Smooth muscle cell (in vitro differentiated cells): ENCODE data around the gene SSBP2. TPM values are rescaled to one million over a fixed set of nuclear protein-coding genes. Genes with fewer than 3 reads are reported as not detected.

ENCODE experiments used
- DNase-seq: peaks from one replicate; lab custom pipeline; 2025; ENCODE audit not compliant: unreplicated experiment; lab: John Stamatoyannopoulos, UW
- H2AFZ ChIP-seq: fragments of 200-600 bp; sonication (generic); 2 replicates; pipeline ENCODE4 v1.6.0; 2016; ENCODE audit warnings: antibody characterized with exemption, low read depth, mild to moderate bottlenecking
- H3F3A ChIP-seq: fragments of 200-600 bp; sonication (generic); 2 replicates; pipeline ENCODE4 v1.6.0; 2017; ENCODE audit warnings: antibody characterized with exemption, low read depth
- H3K27ac ChIP-seq: fragments of 200-600 bp; sonication (generic); 2 replicates; pipeline ENCODE4 v1.5.1; 2016; ENCODE audit warnings: low read depth, mild to moderate bottlenecking
- H3K27me3 ChIP-seq: fragments of 200-600 bp; sonication (generic); 2 replicates; pipeline ENCODE4 v1.6.1; 2016; ENCODE audit warnings: low read depth, mild to moderate bottlenecking
- H3K36me3 ChIP-seq: fragments of 200-600 bp; sonication (generic); 2 replicates; pipeline ENCODE4 v1.5.1; 2016; ENCODE audit warnings: low read depth
- H3K4me1 ChIP-seq: fragments of 200-600 bp; sonication (generic); 2 replicates; pipeline ENCODE4 v1.5.1; 2016; ENCODE audit warnings: low read depth
- H3K4me2 ChIP-seq: fragments of 200-600 bp; sonication (generic); 2 replicates; pipeline ENCODE4 v1.6.0; 2016; ENCODE audit warnings: mild to moderate bottlenecking
- H3K4me3 ChIP-seq: fragments of 200-600 bp; sonication (generic); 2 replicates; pipeline ENCODE4 v1.5.1; 2016; ENCODE audit warnings: mild to moderate bottlenecking
- H3K79me2 ChIP-seq: fragments of 200-600 bp; sonication (generic); 2 replicates; pipeline ENCODE4 v1.6.0; 2016; ENCODE audit warnings: low read depth, mild to moderate bottlenecking
- H3K9ac ChIP-seq: fragments of 200-600 bp; sonication (generic); 2 replicates; pipeline ENCODE4 v1.6.0; 2016; ENCODE audit warnings: low read depth
- H3K9me3 ChIP-seq: fragments of 200-600 bp; sonication (generic); replicated peaks from 2 replicates; pipeline ENCODE4 v1.5.1; 2016; ENCODE audit warnings: low read depth
- H4K20me1 ChIP-seq: fragments of 200-600 bp; sonication (generic); 2 replicates; pipeline ENCODE4 v1.6.0; 2016; ENCODE audit warnings: low read depth
- WGBS: methylation state at CpG from one replicate; pipeline ENCODE4 v1.1.7; 2016; ENCODE audit warnings: low lambda C conversion rate; 5-methylcytosine and 5-hydroxymethylcytosine counted together
- polyA plus RNA-seq: library from polyadenylated mRNA; unstranded; fragments of >200 nt; fragmentation: Nextera tagmentation; extraction: Ambion mirVana; gene quantifications from 2 replicates; pipeline ENCODE4 v1.2.1, GENCODE V29; 2016
- total RNA-seq: library from RNA; depleted of rRNA; stranded (reverse); fragments of >200 nt; gene quantifications from 2 replicates; pipeline ENCODE4 v1.2.3, GENCODE V29; 2014
- TF ChIP-seq, protein P1 (sequence below): fragments of 200-600 bp; sonication (generic); IDR thresholded peaks from 2 replicates; pipeline ENCODE4 v1.5.1; 2017; ENCODE audit warnings: borderline replicate concordance, mild to moderate bottlenecking, antibody characterized with exemption; ENCODE audit not compliant: insufficient read depth, poor library complexity, severe bottlenecking

Gene SSBP2
- total and polyA plus RNA-seq, 2 experiments from 2014 or later = 44.0 to 48.0 TPM

DNA sequence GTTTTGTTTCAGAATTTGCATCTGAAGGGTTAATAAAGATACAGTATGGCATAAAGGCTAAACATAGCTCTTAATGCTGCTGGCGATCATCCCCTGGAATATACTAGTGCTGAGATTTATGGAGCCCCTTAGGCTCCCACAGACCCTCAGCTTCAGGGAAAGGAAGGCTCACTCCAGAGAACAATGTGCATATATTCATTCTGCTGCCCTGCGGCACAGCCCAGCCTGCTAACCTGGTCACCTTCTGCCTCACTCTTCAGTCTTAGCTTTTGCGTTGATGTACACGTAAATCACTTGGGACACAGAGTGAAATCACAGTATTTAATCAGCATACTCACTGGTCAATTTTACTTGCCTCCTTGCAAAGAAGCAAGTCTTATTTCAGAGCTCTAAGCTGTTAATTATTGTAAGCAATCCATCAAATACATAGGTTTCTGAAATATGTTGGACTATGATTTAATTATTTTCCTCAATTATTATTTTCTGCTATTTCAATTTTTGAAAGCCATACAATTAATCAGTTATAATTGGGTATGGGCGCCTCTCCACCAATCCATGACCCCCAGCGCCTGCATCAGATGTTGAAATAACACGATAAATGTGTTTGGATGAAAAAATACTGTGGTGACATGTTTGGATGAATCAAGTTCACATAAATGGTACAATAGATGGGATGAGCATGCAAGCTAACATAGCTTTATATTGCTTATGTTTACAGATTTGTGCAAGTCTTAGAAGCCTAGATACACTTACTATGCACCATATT lies 345.6 kb downstream of the SSBP2 start:
- H3K4me1 ChIP-seq = no peaks in the 10 kb centered on the region
- H3K79me2 ChIP-seq = no peaks in the 10 kb centered on the region
- H4K20me1 ChIP-seq = no peaks in the 10 kb centered on the region
- H3K27me3 ChIP-seq = no peaks in the 10 kb centered on the region
- H3K4me3 ChIP-seq = no peak overlapping the region
- H3K9me3 ChIP-seq = no peaks in the 10 kb centered on the region
- H2AFZ ChIP-seq = no peak overlapping the region
- H3K27ac ChIP-seq = no peak overlapping the region
- TF ChIP-seq, protein P1, sequence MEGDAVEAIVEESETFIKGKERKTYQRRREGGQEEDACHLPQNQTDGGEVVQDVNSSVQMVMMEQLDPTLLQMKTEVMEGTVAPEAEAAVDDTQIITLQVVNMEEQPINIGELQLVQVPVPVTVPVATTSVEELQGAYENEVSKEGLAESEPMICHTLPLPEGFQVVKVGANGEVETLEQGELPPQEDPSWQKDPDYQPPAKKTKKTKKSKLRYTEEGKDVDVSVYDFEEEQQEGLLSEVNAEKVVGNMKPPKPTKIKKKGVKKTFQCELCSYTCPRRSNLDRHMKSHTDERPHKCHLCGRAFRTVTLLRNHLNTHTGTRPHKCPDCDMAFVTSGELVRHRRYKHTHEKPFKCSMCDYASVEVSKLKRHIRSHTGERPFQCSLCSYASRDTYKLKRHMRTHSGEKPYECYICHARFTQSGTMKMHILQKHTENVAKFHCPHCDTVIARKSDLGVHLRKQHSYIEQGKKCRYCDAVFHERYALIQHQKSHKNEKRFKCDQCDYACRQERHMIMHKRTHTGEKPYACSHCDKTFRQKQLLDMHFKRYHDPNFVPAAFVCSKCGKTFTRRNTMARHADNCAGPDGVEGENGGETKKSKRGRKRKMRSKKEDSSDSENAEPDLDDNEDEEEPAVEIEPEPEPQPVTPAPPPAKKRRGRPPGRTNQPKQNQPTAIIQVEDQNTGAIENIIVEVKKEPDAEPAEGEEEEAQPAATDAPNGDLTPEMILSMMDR = no peak
- H3K9ac ChIP-seq = no peak overlapping the region
- H3F3A ChIP-seq = no peaks in the 10 kb centered on the region
- WGBS = 85% methylated on average over 7 of the region's 7 CpGs
- H3K4me2 ChIP-seq = no peak overlapping the region
- no peak for DNase-seq
- H3K36me3 ChIP-seq = no peaks in the 10 kb centered on the region

DNA sequence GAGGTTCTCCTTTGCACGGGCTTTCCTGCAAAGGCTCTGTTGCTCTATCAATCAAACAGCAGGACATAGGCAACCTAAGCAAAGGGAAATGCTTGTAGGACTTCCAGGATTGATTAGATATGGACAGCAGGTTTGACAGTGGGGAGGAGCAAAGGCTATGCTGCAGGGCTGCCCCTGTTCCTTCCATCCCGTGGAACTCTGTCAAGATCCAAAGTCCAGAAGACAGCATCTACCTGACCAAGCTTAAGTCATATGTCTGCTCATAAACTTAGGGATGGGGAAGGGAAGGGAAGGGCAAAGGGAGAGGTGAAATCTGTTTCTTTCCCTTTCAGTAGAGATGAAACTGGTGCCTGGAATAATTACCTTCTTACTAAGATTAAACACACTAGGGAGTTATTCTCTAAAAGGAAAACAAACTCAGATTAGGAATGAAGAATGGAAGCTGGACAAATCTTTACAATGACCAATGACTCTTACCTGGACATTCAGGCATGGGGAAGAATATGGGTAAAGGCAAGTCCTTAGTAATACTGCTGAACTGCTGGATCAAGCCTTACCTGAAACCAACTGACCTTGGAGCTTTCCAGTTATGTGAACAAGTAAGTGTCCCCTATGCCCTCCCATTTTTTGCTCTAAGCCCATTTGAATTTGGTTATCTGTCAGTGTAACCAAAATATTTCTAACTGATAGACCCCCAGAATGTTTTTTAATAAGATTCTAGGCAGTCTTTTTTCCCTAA lies 348.5 kb downstream of the SSBP2 start:
- WGBS = 71% methylated on average over 2 of the region's 2 CpGs
- no peak overlapping the region for H2AFZ ChIP-seq
- H3K9me3 ChIP-seq = no peaks in the 10 kb centered on the region
- no peak overlapping the region for H3K9ac ChIP-seq
- H3K79me2 ChIP-seq = no peaks in the 10 kb centered on the region
- H3F3A ChIP-seq = no peaks in the 10 kb centered on the region
- H4K20me1 ChIP-seq = no peaks in the 10 kb centered on the region
- no peaks in the 10 kb centered on the region for H3K27me3 ChIP-seq
- no peak overlapping the region for H3K4me2 ChIP-seq
- no peaks in the 10 kb centered on the region for H3K36me3 ChIP-seq
- H3K27ac ChIP-seq = no peak overlapping the region
- H3K4me3 ChIP-seq = no peak overlapping the region
- no peak for DNase-seq
- no peaks in the 10 kb centered on the region for H3K4me1 ChIP-seq
- TF ChIP-seq, protein P1 = no peak

DNA sequence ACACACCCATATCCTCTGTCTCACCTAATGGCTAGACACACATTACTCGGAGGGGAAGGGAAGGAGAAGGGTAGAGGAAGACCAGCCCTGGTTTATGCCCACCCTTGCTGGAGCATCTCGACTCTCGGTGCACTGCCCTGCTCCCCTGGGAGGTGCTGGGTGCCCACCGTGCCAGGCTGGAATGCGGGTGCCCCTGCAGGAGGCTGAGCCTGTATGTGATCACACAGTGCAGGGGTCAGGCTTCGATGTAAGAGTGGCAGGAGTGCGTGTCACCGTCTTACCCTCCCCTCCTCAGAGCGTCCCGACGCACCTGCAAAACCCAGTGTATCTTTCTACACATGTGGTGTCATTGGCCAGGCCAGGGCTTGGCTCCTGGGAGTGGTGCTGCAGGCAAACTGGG lies 349.6 kb downstream of the SSBP2 start:
- Histone ChIP-seq H4K20me1 (no peaks in the 10 kb centered on the region), H3K4me3 (no peak overlapping the region), H2AFZ (no peak overlapping the region), H3K79me2 (no peaks in the 10 kb centered on the region), H3F3A (no peaks in the 10 kb centered on the region), H3K9ac (no peak overlapping the region), H3K27ac (no peak overlapping the region), H3K4me1 (no peaks in the 10 kb centered on the region), H3K4me2 (no peak overlapping the region), H3K36me3 (no peaks in the 10 kb centered on the region), H3K27me3 (no peaks in the 10 kb centered on the region), H3K9me3 (no peaks in the 10 kb centered on the region)
- DNase-seq = no peak
- TF ChIP-seq, protein P1 = no peak
- 95% methylated on average over 11 of the region's 11 CpGs for WGBS

DNA sequence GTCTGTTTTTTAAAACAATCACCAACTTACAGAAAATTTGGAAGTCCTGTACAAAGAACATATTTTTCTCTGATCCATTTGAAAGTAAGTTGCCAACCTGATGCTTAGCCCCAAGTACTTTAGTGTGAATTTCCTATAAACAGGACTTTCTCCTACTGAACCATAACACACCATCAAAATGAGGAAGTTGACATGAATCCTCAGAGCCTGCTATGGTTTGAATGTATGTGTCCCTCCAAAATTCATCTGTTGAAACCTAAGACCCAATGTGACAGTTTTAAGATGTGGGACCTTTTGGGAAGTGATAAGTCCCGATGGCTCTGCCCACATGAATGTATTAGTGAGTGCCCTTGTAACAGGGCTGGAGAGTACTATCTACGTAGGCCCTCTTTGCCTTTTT lies 350.5 kb downstream of the SSBP2 start:
- Histone ChIP-seq H3K36me3 (no peaks in the 10 kb centered on the region), H3K9ac (no peak overlapping the region), H3K4me2 (no peak overlapping the region), H3K79me2 (no peaks in the 10 kb centered on the region), H3K4me1 (no peaks in the 10 kb centered on the region), H2AFZ (no peak overlapping the region), H4K20me1 (no peaks in the 10 kb centered on the region), H3K27ac (no peak overlapping the region), H3K27me3 (no peaks in the 10 kb centered on the region), H3K9me3 (no peaks in the 10 kb centered on the region), H3F3A (no peaks in the 10 kb centered on the region), H3K4me3 (no peak overlapping the region)
- WGBS = 67% methylated on average over 2 of the region's 2 CpGs
- no peak for DNase-seq
- TF ChIP-seq, protein P1 = no peak
